K562 (cell line): ENCODE measurements around the gene RHBDD1. TPM values are rescaled to one million over a fixed set of nuclear protein-coding genes. Genes with fewer than 3 reads are reported as not detected.

Experiments used
- ATAC-seq: fragments of 200-7000 bp; cut with Tn5 transposase; 3 replicates; pipeline ENCODE4 v1.9.1; 2020; ENCODE audit warnings: moderate library complexity
- BruUV-seq: library from RNA; stranded (reverse); fragments of 400-500 nt; replicated peaks from 2 replicates; lab custom pipeline; 2021; lab: Mats Ljungman, UMichigan
- CTCF ChIA-PET: fragments of 300-600 bp; formaldehyde crosslinking; extraction: SDS; loops from one replicate; lab custom pipeline; 2021; ENCODE audit warnings: low intra/inter-chr PET ratio; lab: Yijun Ruan, JAX
- POLR2A ChIA-PET: fragments of 300-600, 350-650 bp; sonication (Branson Sonifier 250); formaldehyde crosslinking; extraction: SDS; loops from one replicate; lab custom pipeline; 2021; ENCODE audit warnings: antibody characterized with exemption, inconsistent platforms; lab: Yijun Ruan, JAX
- DNase-seq, 4 experiments: peaks; one replicate each; pipeline versions ENCODE4 v3.0.0 to v3.0.0-alpha.2; 2011 to 2018; ENCODE audit warnings: low spot score in 3 of 4, mixed read lengths in 3 of 4; ENCODE audit errors: extremely low read depth in 1 of 4
- FAIRE-seq: peaks from 2 replicates; lab custom pipeline; 2011; peaks lifted over from hg19 to GRCh38; lab: Jason Lieb, UNC
- H2AFZ ChIP-seq: 2 replicates; pipeline ENCODE4 v1.6.0; 2011; ENCODE audit warnings: low read depth, low read length, control low read depth, inconsistent platforms
- H3K27ac ChIP-seq: fragments of 200-600 bp; 3 replicates; pipeline ENCODE4 v1.8.0; 2011; ENCODE audit warnings: low read depth, mild to moderate bottlenecking, control low read depth, inconsistent platforms, low read length, moderate library complexity, mixed read lengths; ENCODE audit errors: extremely low read depth
- H3K27me3 ChIP-seq, 2 experiments: fragments of 300-600 bp in 1 of 2; 2 replicates in 1 of 2; 3 replicates in 1 of 2; pipeline versions ENCODE4 v1.6.0 to v1.8.0; 2011; ENCODE audit warnings: inconsistent platforms in 2 of 2, low read length in 2 of 2, mild to moderate bottlenecking in 1 of 2, mixed read lengths in 1 of 2, moderate library complexity in 1 of 2; ENCODE audit not compliant: control insufficient read depth in 2 of 2, insufficient read depth in 2 of 2
- H3K36me3 ChIP-seq: fragments of 300-600 bp; 3 replicates; pipeline ENCODE4 v1.8.0; 2011; ENCODE audit warnings: mild to moderate bottlenecking, low read length, inconsistent platforms; ENCODE audit not compliant: control insufficient read depth, insufficient read depth
- H3K4me1 ChIP-seq, 2 experiments: fragments of 200-600 bp in 1 of 2; replicated peaks in 1 of 2; 2 replicates in 1 of 2; 3 replicates in 1 of 2; pipeline versions ENCODE4 v1.5.1 to v1.8.0; 2011; ENCODE audit warnings: inconsistent platforms in 2 of 2, low read length in 2 of 2, mild to moderate bottlenecking in 1 of 2, mixed read lengths in 1 of 2, moderate library complexity in 1 of 2; ENCODE audit not compliant: control insufficient read depth in 2 of 2, insufficient read depth in 2 of 2
- H3K4me2 ChIP-seq: 2 replicates; pipeline ENCODE4 v1.6.1; 2011; ENCODE audit warnings: low read length, control low read depth, inconsistent platforms, mixed read lengths; ENCODE audit not compliant: insufficient read depth
- H3K4me3 ChIP-seq: fragments of 200-600 bp; sonication (generic), shearing (Covaris generic); 2 replicates; pipeline ENCODE4 v1.5.1; 2016; ENCODE audit warnings: control low read depth, inconsistent platforms
- H3K79me2 ChIP-seq: fragments of 200-600 bp; 3 replicates; pipeline ENCODE4 v1.8.0; 2011; ENCODE audit warnings: low read length, inconsistent platforms; ENCODE audit not compliant: control insufficient read depth, insufficient read depth
- H3K9ac ChIP-seq, 2 experiments: 2 replicates each; pipeline versions ENCODE4 v1.6.0 to v1.6.1; 2011; ENCODE audit warnings: low read depth in 2 of 2, low read length in 2 of 2, control low read depth in 1 of 2, inconsistent platforms in 1 of 2, mild to moderate bottlenecking in 1 of 2, mixed read lengths in 1 of 2; ENCODE audit not compliant: insufficient read depth in 1 of 2
- H3K9me1 ChIP-seq: one replicate; pipeline ENCODE4 v1.6.0; 2011; ENCODE audit warnings: inconsistent platforms, mild to moderate bottlenecking, low read length, moderate library complexity; ENCODE audit not compliant: control insufficient read depth, insufficient read depth
- H3K9me3 ChIP-seq: replicated peaks from 2 replicates; pipeline ENCODE4 v1.5.1; 2011; ENCODE audit warnings: low read depth, low read length, inconsistent platforms; ENCODE audit not compliant: control insufficient read depth, insufficient read depth
- H4K20me1 ChIP-seq: replicated peaks from 2 replicates; pipeline ENCODE4 v1.6.1; 2011; ENCODE audit warnings: low read length, inconsistent platforms, mixed read lengths; ENCODE audit not compliant: control insufficient read depth, insufficient read depth
- ATF6 ChIP-seq: sonication (generic); formaldehyde crosslinking; IDR thresholded peaks from 2 replicates; pipeline ENCODE4 v1.4.0; 2020; ENCODE audit warnings: mild to moderate bottlenecking, missing genetic modification reagents
- C11orf30 ChIP-seq: fragments of 450-650 bp; IDR thresholded peaks from 2 replicates; pipeline ENCODE4 v1.6.1; 2016; ENCODE audit warnings: low read depth, mild to moderate bottlenecking
- HDAC8 ChIP-seq: fragments of 450-650 bp; IDR thresholded peaks from 2 replicates; pipeline ENCODE4 v1.6.1; 2016; ENCODE audit warnings: mild to moderate bottlenecking, missing genetic modification characterization, moderate library complexity, missing compliant biosample characterization
- MECOM ChIP-seq: fragments of 250-450 bp; sonication (Bioruptor Pico); IDR thresholded peaks from 2 replicates; pipeline ENCODE4 v1.8.0; 2022; ENCODE audit warnings: inconsistent platforms
- SUPT5H ChIP-seq: fragments of 450-650 bp; IDR thresholded peaks from 2 replicates; pipeline ENCODE4 v1.6.1; 2016
- TFE3 ChIP-seq: fragments of 450-650 bp; formaldehyde crosslinking; IDR thresholded peaks from 2 replicates; pipeline ENCODE4 v1.4.0; 2020; ENCODE audit warnings: mild to moderate bottlenecking, mixed read lengths
- ZNF316 ChIP-seq: fragments of 450-650 bp; IDR thresholded peaks from 2 replicates; pipeline ENCODE4 v1.6.1; 2016
- ZNF668 ChIP-seq: fragments of 250-450 bp; sonication (Bioruptor Pico); IDR thresholded peaks from 2 replicates; pipeline ENCODE4 v1.8.0; 2022; ENCODE audit warnings: mild to moderate bottlenecking, inconsistent platforms
- WGBS: fragments of 100-300 bp; shearing (Covaris generic); methylation state at CpG from one replicate; pipeline ENCODE4 v1.1.6; 2016; ENCODE audit warnings: low coverage, mixed read lengths; ENCODE audit not compliant: insufficient coverage; ENCODE audit errors: missing lambda C conversion rate; 5-methylcytosine and 5-hydroxymethylcytosine counted together
- in situ Hi-C: fragments of 300-500 bp; cut with MboI; formaldehyde crosslinking; loops from 4 replicates; pipeline ENCODE4 v1.15.0; 2018; ENCODE audit warnings: inconsistent platforms, mixed read lengths
- intact Hi-C: fragments of 100-400 bp; cut with micrococcal nuclease; formaldehyde crosslinking; loops from 2 replicates; pipeline ENCODE4 v1.14.2; 2022
- polyA plus RNA-seq, 8 experiments: library from polyadenylated mRNA; depleted of rRNA in 4 of 8; stranded (reverse) in 5 of 8; unstranded in 3 of 8; fragments of >200 nt; fragmentation: Nextera tagmentation in 2 of 8; fragmentation: Illumina TruSeq in 1 of 8; extraction: Ambion mirVana in 2 of 8; extraction: Trizol in 1 of 8; gene quantifications; 2 replicates each; pipeline versions ENCODE4 v1.2.1 to v1.2.3, GENCODE V29; 2011 to 2014; ENCODE audit warnings: inconsistent platforms in 1 of 8, missing spikeins in 1 of 8
- total RNA-seq, 7 experiments: library from RNA; depleted of rRNA in 6 of 7; stranded (reverse); fragments of >200 nt in 6 of 7; fragmentation: Illumina TruSeq in 2 of 7; extraction: Trizol in 2 of 7; gene quantifications; 2 replicates each; pipeline versions ENCODE4 v1.2.1 to v1.2.3, GENCODE V29; 2011 to 2021; ENCODE audit warnings: low replicate concordance in 1 of 7

The RHBDD1 gene
- total and polyA plus RNA-seq, 9 of the 15 experiments (the other 6 are each of a cell fraction or from before 2014, with no cell fraction given): 4.8 to 34.8 (median 15.6) TPM

- CTCF ChIA-PET: no interaction called here
These were observed 80.8 kb downstream of the RHBDD1 start for GRCh38 chr2:226916669-226917068.

More at GRCh38 chr2:226916669-226917068, 80.8 kb downstream of the RHBDD1 start:
- FAIRE-seq: no peak
- no peaks in the 10 kb centered on the region for H3K9me1 ChIP-seq
- POLR2A ChIA-PET: no interaction called here
- BruUV-seq: no TSS peak
- H4K20me1 ChIP-seq: no peaks in the 10 kb centered on the region
- no peak overlapping the region for H3K4me3 ChIP-seq
- H3K4me2 ChIP-seq: no peak overlapping the region
- in situ Hi-C loops (no loop called here), intact Hi-C loops (no loop called here)
- H3K4me1 ChIP-seq: no peaks in the 10 kb centered on the region
- H3K27ac ChIP-seq: no peak overlapping the region
- TF ChIP-seq ZNF668: no peak
- no peak for TF ChIP-seq ATF6
- TF ChIP-seq SUPT5H: no peak
- no peak for TF ChIP-seq MECOM (CRISPR knock-in tag)
- no peak for TF ChIP-seq ZNF316
- TF ChIP-seq HDAC8 (tag): no peak
- TF ChIP-seq C11orf30: no peak
- TF ChIP-seq TFE3 (CRISPR knock-in tag): no peak
- no peak overlapping the region for H2AFZ ChIP-seq
- 11% methylated on average over 1 of the region's 1 CpG for WGBS
- peaks cover 14% of the 10 kb centered on the region; the same call in 1 of the 3 replicates for H3K36me3 ChIP-seq
- H3K27me3 ChIP-seq: no peaks in the 10 kb centered on the region
- ATAC-seq: no peak
- H3K9me3 ChIP-seq: no peaks in the 10 kb centered on the region
- DNase-seq: no peak
- H3K9ac ChIP-seq: no peak overlapping the region
- no peaks in the 10 kb centered on the region for H3K79me2 ChIP-seq
